Loucy (cell line): ENCODE results near the gene MPHOSPH8.

Experiments
- H2AFZ ChIP-seq: fragments of 200-600 bp; sonication (generic); 2 replicates; pipeline ENCODE4 v1.6.0; 2016; ENCODE audit warnings: antibody characterized with exemption, mild to moderate bottlenecking, low read length, moderate library complexity
- H3F3A ChIP-seq: fragments of 200-600 bp; 2 replicates; pipeline ENCODE4 v1.6.0; 2016; ENCODE audit warnings: antibody characterized with exemption, low read depth, mild to moderate bottlenecking
- H3K27me3 ChIP-seq: fragments of 200-600 bp; sonication (generic); 2 replicates; pipeline ENCODE4 v1.6.1; 2014; ENCODE audit warnings: low read length, mild to moderate bottlenecking; ENCODE audit not compliant: insufficient read depth, poor library complexity, severe bottlenecking
- H3K36me3 ChIP-seq: fragments of 200-600 bp; sonication (generic); 2 replicates; pipeline ENCODE4 v1.6.1; 2016; ENCODE audit warnings: low read length; ENCODE audit not compliant: insufficient read depth
- H3K4me1 ChIP-seq: fragments of 200-600 bp; sonication (generic); 2 replicates; pipeline ENCODE4 v1.5.1; 2014; ENCODE audit warnings: low read length, mild to moderate bottlenecking; ENCODE audit not compliant: insufficient read depth, poor library complexity, severe bottlenecking
- H3K4me2 ChIP-seq: fragments of 200-600 bp; sonication (generic); 2 replicates; pipeline ENCODE4 v1.6.0; 2014; ENCODE audit warnings: antibody characterized with exemption, low read length, low read depth, mild to moderate bottlenecking; ENCODE audit not compliant: poor library complexity, severe bottlenecking
- H3K4me3 ChIP-seq: fragments of 200-600 bp; sonication (generic); 2 replicates; pipeline ENCODE4 v1.5.1; 2014; ENCODE audit warnings: low read length, mild to moderate bottlenecking, mixed read lengths; ENCODE audit not compliant: poor library complexity, severe bottlenecking
- H3K79me2 ChIP-seq: fragments of 200-600 bp; sonication (generic); 2 replicates; pipeline ENCODE4 v1.6.1; 2014; ENCODE audit warnings: low read length; ENCODE audit not compliant: insufficient read depth
- H3K9ac ChIP-seq: fragments of 200-600 bp; sonication (generic); 2 replicates; pipeline ENCODE4 v1.6.0; 2014; ENCODE audit warnings: mild to moderate bottlenecking, low read depth, low read length, moderate library complexity; ENCODE audit not compliant: poor library complexity, severe bottlenecking
- H3K9me2 ChIP-seq: fragments of 200-600 bp; sonication (generic); replicated peaks from 2 replicates; pipeline ENCODE4 v1.6.1; 2016; ENCODE audit warnings: low read depth, low read length, mixed read lengths
- H3K9me3 ChIP-seq: fragments of 200-600 bp; sonication (generic); 2 replicates; pipeline ENCODE4 v1.6.1; 2014; ENCODE audit warnings: mild to moderate bottlenecking, antibody characterized with exemption, low read length, low read depth; ENCODE audit not compliant: insufficient read depth
- H4K20me1 ChIP-seq: fragments of 200-600 bp; sonication (generic); 2 replicates; pipeline ENCODE4 v1.6.0; 2014; ENCODE audit warnings: antibody characterized with exemption, low read length, mild to moderate bottlenecking; ENCODE audit not compliant: insufficient read depth, poor library complexity, severe bottlenecking
- EZH2phosphoT487 ChIP-seq: fragments of 200-600 bp; IDR thresholded peaks from 2 replicates; pipeline ENCODE4 v1.6.1; 2018; ENCODE audit warnings: antibody characterized with exemption, mild to moderate bottlenecking, moderate library complexity, borderline replicate concordance
- TF ChIP-seq, protein P1 (sequence below): fragments of 200-600 bp; sonication (generic); conservative IDR thresholded peaks from 2 replicates; pipeline ENCODE4 v1.5.1; 2014; ENCODE audit warnings: mild to moderate bottlenecking, antibody characterized with exemption, low read length

Gene MPHOSPH8

GRCh38 chr13:19622193-19622592 lies 11.3 kb upstream of the MPHOSPH8 start:
- Histone ChIP-seq H3K9me2 (no peaks in the 10 kb centered on the region), H3K9ac (no peak overlapping the region), H3F3A (no peaks in the 10 kb centered on the region), H3K9me3 (no peaks in the 10 kb centered on the region), H3K4me1 (no peaks in the 10 kb centered on the region), H3K4me3 (no peak overlapping the region), H3K27me3 (no peaks in the 10 kb centered on the region), H3K36me3 (no peaks in the 10 kb centered on the region), H3K4me2 (no peak overlapping the region), H3K79me2 (no peaks in the 10 kb centered on the region), H4K20me1 (no peaks in the 10 kb centered on the region), H2AFZ (no peak overlapping the region)
- TF ChIP-seq, protein P1, sequence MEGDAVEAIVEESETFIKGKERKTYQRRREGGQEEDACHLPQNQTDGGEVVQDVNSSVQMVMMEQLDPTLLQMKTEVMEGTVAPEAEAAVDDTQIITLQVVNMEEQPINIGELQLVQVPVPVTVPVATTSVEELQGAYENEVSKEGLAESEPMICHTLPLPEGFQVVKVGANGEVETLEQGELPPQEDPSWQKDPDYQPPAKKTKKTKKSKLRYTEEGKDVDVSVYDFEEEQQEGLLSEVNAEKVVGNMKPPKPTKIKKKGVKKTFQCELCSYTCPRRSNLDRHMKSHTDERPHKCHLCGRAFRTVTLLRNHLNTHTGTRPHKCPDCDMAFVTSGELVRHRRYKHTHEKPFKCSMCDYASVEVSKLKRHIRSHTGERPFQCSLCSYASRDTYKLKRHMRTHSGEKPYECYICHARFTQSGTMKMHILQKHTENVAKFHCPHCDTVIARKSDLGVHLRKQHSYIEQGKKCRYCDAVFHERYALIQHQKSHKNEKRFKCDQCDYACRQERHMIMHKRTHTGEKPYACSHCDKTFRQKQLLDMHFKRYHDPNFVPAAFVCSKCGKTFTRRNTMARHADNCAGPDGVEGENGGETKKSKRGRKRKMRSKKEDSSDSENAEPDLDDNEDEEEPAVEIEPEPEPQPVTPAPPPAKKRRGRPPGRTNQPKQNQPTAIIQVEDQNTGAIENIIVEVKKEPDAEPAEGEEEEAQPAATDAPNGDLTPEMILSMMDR = no peak
- no peak for TF ChIP-seq EZH2phosphoT487

GRCh38 chr13:19624265-19624664 lies 9.2 kb upstream of the MPHOSPH8 start:
- H3K4me1 ChIP-seq = no peaks in the 10 kb centered on the region

GRCh38 chr13:19632915-19633478 lies 462 bp upstream of the MPHOSPH8 start:
- H2AFZ ChIP-seq = peak overlapping the region; percentile 92
- H3K4me3 ChIP-seq = peak overlapping the region; percentile 99
- H3K9me2 ChIP-seq = no peaks in the 10 kb centered on the region
- H3K36me3 ChIP-seq = no peaks in the 10 kb centered on the region
- H3K9ac ChIP-seq = peak overlapping the region; percentile 87
- H3K4me2 ChIP-seq = peak overlapping the region; percentile 86
- peaks cover 45% of the 10 kb centered on the region for H3K79me2 ChIP-seq
- H3K27me3 ChIP-seq = no peaks in the 10 kb centered on the region
- no peaks in the 10 kb centered on the region for H3F3A ChIP-seq
- peaks cover 36% of the 10 kb centered on the region for H4K20me1 ChIP-seq
- TF ChIP-seq, protein P1 = no peak
- TF ChIP-seq EZH2phosphoT487 = no peak
- H3K4me1 ChIP-seq = peaks cover 36% of the 10 kb centered on the region
- H3K9me3 ChIP-seq = no peaks in the 10 kb centered on the region

More at GRCh38 chr13:19624265-19624664, 9.2 kb upstream of the MPHOSPH8 start:
- Histone ChIP-seq H3K27me3 (no peaks in the 10 kb centered on the region), H3K9me2 (no peaks in the 10 kb centered on the region), H3K4me2 (no peak overlapping the region), H3F3A (no peaks in the 10 kb centered on the region), H4K20me1 (no peaks in the 10 kb centered on the region), H3K4me3 (no peak overlapping the region), H3K9ac (no peak overlapping the region), H2AFZ (no peak overlapping the region), H3K36me3 (no peaks in the 10 kb centered on the region), H3K9me3 (no peaks in the 10 kb centered on the region), H3K79me2 (no peaks in the 10 kb centered on the region)
- TF ChIP-seq, protein P1 = no peak
- no peak for TF ChIP-seq EZH2phosphoT487
